Activated CD8-positive, alpha-beta memory T cell treated with anti-CD3 and anti-CD28 coated beads, Interleukin-2, amount 50 U/mL, for 24 hours (primary cell): ENCODE measurements around the gene NID2.

Source experiments
- DNase-seq: peaks from one replicate; pipeline ENCODE4 v3.0.0-alpha.2; 2020; ENCODE audit errors: extremely low read depth

The NID2 gene

DNA sequence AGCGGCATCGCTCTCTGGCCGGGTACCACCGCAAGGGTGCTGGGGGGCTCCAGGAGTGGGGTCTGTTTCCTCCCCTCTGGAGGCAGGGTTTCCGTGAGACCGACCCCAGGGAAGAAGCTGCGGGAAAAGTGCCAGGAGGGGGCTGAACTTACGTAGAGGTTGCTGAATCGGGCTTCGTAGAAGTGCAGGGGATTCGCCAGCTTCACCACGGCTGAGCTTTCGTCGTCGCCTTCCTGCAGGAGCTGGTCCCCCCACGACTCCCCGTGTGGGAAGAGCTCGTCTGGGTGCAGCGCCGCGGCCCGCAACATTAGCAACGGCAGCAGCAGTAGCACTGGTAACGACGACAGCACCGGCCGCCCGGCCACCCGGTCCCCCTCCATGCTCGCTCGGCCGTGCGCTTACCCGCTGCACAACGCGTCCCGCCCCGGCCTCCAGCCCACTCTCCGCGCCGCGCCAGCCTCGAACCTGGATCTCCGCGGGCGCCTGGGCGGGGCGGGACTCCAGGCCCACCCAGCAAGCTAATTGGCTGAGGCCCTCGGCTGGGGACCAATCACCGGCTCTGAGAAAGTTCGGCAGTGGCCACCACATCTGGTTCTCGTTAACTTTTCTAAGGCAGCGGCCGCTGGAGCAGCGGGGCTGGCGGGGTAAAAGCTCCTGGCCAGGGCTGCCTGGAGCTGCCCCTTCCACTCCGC lies at the start of gene NID2:
Gene NID2 (minus strand): TSS at position 445 of the 692 bp plus-strand sequence. CDS start 65 bp downstream, at position 380.
- peak; percentile 20 for DNase-seq

- no peak for DNase-seq
Observed at GRCh38 chr14:52117111-52117832, 48.4 kb upstream of the NID2 start.

GRCh38 chr14:52115286-52115685 lies 46.4 kb upstream of the NID2 start:
- no peak for DNase-seq

DNA sequence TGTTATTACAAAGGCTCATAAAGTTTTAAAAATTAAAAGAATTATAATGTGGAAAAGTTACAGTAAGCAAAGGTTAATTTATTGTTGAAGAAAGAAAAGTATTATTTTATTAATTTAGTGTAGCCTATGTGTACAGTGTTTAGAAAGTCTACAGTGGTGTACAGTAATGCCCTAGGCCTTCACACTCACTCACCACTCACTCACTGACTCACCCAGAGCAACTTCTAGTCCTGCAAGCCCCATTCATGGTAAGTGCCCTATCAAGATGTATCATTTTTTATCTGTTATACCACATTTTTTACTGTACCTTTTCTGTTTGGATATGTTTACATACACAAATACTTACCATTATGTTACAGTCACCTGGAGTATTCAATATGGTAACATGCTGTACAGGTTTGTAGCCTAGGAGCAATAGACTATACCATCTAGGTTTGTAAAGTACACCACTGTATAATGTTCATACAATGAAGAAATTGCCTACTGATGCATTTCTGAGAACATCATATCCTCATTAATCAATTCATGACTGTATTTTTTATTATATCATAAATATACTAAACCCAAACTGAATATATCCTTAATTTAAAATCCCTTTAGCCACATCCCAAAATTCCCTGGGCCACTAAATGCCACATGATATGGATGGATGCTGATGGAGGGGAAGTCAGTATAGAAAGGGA lies 43.6 kb upstream of the NID2 start:
- no peak for DNase-seq

GRCh38 chr14:52111583-52111982 lies 42.7 kb upstream of the NID2 start:
- no peak for DNase-seq

DNA sequence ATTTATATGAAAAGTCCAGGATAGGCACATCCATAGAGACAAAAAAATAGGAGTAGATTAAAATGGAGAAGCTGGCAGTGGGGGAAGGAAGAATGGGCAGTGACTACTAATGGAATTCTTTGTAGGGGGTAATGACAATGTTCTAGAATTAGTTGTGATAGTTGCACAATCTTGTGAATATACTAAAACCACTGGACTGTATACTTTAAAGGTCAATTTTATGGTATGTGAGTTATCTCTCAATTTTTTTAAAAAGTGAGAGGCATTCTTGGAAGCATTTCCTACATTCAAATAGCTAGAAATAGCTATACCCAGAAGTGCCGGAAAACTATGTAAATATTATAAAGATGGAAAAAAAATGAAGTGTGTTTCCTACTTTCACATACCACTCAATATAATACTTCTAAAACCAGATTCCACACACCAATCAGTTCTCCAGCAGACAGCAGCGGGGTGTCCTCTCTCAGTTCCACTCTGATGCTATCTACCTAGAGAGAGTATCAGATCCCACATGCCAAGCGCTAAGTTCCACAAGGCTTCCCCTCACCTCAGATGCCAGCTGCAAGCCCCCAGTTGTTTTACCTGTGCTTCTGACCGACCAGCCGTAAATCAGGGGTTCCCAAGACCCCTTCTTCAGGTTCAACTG lies 41.7 kb upstream of the NID2 start:
- DNase-seq = no peak

DNA sequence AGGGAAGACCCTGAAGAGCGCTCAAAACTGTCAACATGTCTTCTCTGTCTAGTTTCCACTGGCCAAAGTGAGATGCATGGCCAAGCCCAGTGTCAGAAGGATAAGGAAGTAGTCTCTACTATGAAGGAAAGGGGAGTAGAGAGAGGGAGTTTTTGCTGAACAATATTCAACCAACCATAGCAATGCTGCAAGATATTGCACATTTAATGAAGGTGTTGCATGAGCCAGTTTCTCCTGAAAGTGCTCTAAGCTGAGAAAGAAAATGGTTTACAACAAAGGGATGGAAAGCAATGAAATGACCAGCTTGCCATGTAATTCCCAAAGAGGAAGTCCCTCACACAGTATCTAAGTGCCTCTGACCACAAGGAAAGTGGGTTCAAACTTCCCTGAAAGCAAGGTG lies 40.0 kb upstream of the NID2 start:
- DNase-seq = no peak

GRCh38 chr14:52106840-52107239 lies 38.0 kb upstream of the NID2 start:
- DNase-seq = no peak

GRCh38 chr14:52103416-52103815 lies 34.6 kb upstream of the NID2 start:
- no peak for DNase-seq

- DNase-seq = no peak
Observed at GRCh38 chr14:52095794-52096193, 26.9 kb upstream of the NID2 start.

- no peak for DNase-seq
Observed at GRCh38 chr14:52095336-52095735, 26.5 kb upstream of the NID2 start.

DNA sequence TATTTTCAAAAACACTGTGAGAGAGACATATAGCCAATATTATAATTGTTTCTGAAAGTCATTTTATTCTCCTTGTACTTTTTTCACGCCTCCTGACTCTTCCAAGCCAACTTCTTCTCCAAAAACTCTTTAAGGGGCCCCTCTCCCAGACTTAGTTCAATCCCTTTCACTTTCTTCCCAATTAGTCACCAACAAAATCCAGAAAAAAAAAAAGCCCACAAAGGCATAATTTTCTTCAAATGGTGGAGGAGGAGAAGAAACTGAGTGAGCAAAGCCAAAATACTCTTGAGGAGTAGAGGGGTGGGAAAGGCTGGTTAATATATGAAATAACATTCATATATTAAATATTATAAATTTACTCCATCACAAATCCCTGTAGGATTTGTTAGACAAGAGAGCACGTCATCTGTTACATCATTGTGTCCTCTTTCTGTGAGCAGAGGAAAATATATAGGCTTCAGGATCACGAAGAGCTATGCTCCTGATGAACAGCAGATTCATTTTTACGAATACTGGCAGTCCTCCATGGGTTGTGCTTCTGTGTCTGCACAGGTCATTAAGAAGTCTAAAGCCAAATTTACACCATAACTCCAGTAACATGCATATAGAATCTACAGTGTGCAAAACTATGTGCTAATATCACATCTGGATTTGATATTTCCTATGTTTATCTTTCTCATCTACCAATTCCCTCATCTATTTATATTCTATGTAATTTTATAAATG lies 25.9 kb upstream of the NID2 start:
- no peak for DNase-seq

GRCh38 chr14:52091928-52092327 lies 23.1 kb upstream of the NID2 start:
- no peak for DNase-seq

DNA sequence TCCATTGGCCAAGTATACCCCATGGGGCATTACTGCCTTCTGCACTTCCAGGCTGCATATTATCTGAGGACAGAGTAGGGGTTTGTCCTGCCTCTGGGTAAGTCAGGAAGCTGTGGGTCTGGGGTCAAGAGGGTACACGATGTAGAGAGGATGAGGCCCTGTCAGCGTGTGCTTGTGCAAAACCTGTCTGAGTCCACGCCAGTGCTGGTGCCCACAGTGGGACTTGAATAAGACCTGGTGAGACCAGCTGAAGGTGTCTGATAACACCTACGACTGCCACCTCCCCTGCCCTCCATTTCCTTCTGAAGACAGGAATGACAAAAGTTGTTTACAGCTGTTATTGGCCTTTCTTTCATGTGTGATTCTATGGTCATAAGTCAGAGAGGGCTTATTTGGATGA lies 22.1 kb upstream of the NID2 start:
- no peak for DNase-seq

DNA sequence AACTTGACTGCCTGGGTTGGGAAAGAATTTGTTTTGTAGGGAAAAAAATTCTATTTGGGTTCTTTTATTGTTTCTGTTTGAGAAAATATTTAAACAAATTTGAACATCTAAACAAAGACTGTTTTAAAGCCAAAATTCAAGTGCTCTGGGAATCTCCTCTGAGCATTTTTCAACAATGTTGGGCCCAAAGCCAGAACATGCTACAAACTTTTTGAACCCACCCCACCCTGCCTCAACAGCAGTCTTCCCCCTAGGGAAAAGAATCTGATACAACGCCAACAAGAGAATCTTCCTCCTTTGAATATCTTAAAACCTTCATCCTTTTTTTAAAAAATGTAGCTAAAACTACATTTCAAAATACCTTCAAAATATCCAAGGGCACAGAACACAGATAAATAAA lies 20.4 kb upstream of the NID2 start:
- no peak for DNase-seq

DNA sequence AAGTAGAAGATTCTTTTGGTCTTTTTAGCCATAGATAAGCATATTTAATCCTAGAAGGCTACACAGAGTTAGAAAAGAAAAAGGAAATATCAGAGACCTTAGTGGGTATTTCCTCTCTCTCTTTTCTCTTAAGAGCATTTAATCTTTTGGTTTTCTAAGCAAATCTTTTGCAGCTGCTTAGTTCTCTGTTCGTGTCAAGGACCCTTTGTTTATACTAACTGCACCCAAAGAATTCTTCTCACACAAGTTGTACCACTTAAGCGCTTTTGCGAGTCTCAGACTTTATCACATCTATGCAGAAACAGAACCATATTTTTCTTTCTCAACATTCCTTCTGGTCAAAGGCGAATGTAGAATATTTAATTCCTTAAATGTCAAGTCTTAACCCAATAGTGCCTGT lies 17.9 kb upstream of the NID2 start:
- no peak for DNase-seq

DNA sequence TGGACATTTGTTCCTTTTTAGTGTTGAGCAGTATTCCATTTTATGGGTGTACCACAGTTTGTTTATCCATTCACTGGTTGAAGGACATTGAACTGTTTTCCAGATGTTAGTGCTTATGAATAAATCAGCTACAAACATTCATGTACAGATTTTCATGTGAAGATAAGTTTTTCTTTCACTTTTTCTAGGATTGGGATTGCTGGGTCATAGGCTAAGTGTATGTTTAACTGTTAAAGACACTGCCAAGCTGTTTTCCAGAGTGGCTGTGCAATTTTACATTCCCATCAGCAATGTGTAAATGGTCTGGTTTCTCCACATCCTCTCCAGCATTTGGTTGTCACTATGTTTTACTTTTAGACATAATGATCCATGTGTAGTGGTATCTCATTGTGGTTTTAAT lies 14.0 kb upstream of the NID2 start:
- no peak for DNase-seq

- DNase-seq = no peak
Observed at GRCh38 chr14:52081964-52082363, 13.1 kb upstream of the NID2 start.

- DNase-seq = no peak
Observed at GRCh38 chr14:52080808-52081755, 12.2 kb upstream of the NID2 start.

- no peak for DNase-seq
Observed at GRCh38 chr14:52080158-52080800, 11.4 kb upstream of the NID2 start.
